Endometrium (tissue), 2 donors: Measurements from ENCODE around the gene LACTB.
"Not testable (repeated sequence)": the region's sequence is repeated elsewhere in the genome, so short reads cannot be mapped to it uniquely, and the experiment has no call there.

ENCODE experiments used
- FAIRE-seq: peaks from 2 replicates; lab custom pipeline; 2012; peaks lifted over from hg19 to GRCh38; lab: Jason Lieb, UNC
- donor health status: control.
- donor health status: control.

Gene LACTB

GRCh38 chr15:63089260-63090043 lies 32.2 kb upstream of the LACTB start:
- no peak for FAIRE-seq

GRCh38 chr15:63090472-63090871 lies 31.2 kb upstream of the LACTB start:
- no peak for FAIRE-seq

DNA sequence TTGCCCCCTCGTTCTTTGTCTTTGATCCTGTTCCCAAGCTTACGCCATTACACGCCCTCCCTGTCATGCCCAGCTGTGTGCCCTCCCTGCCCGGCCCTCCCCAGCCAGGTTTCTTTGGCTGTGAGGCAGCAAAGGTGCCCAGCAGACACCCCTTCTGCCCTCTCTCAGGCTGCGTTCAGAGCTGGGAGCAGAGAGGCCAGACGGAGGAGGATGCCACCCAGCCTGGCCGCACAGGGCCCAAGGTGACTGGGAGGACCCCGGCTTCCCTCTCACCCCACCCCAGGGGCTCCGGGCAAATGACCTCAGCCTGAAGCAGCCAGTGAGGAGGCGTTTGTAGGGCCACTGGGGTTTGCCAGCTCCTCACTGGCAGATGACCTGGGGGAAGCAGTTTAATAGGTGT lies 30.8 kb upstream of the LACTB start:
- FAIRE-seq, result no peak

DNA sequence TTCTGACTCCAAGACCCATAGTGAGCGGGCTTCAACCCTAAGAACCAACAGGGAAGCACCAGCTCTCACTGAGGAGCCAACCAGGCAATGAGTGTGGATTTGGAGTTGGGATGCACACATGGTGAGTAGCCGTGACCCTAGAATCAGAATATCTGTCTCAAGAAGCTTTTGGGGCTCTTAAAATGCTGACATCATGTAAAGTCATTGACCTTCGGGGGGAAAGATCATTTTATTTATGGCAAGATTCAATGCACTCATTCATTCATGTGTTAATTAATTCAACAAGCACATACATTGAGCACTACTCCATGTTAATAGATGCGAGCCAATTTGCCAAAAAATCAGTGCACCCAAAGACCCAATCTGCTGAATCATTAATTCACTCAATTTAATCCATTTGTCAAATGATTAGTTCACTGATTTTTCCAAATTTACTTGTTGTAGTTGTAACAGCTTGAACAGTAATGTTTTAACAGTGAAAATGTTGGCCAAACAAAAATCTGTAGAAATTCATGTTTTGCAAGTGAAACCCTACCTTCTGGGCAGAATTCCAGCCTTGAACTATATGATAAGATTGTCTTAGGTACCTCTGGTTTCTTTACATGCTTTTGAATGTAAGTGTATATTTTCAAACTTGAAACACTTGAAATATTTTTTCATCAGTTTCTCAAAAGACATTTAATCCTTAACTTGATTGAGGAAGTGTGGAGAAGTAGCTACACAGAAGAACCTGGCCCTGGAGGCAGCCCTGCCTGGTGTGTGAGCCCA lies 29.8 kb upstream of the LACTB start:
- no peak for FAIRE-seq

- FAIRE-seq, result no peak
Measured at GRCh38 chr15:63093486-63094205, 28.0 kb upstream of the LACTB start.

DNA sequence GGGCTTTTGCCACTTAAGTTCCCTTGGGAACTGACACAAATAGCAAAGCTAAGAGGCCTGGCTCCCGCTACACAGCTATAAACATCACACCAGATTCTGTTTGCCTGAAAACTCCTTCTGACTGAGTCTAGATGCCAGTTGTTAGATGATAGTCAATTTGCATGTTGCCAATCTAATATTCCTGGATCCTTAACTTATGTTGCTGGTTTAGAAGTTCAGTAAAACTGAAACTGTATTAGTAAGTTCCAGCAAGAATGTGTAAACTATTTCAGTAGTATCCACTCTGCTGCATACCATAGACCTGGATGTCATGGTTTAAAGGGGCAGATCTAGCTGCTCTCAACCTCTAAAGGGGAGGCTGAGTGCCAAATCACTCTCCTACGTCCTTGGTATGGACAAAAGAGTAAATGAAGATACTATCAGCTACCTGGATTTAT lies 27.1 kb upstream of the LACTB start:
- no peak for FAIRE-seq

- no peak for FAIRE-seq
Measured at GRCh38 chr15:63096178-63096577, 25.5 kb upstream of the LACTB start.

GRCh38 chr15:63098901-63099300 lies 22.8 kb upstream of the LACTB start:
- FAIRE-seq, result not testable (repeated sequence)

DNA sequence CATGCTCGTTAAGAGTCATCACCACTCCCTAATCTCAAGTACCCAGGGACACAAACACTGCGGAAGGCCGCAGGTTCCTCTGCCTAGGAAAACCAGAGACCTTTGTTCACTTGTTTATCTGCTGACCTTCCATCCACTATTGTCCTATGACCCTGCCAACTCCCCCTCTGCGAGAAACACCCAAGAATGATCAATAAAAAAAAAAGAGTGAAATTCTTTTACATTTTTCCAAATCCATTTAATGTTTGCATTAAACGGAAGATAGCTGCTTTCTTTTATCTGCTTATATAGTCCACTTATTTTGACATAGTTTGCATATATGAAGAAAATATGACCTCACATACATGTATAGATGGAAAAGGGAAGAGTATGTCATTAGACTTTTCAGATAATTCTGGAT lies 22.1 kb upstream of the LACTB start:
- FAIRE-seq, result not testable (repeated sequence)

- FAIRE-seq, result no peak
Measured at GRCh38 chr15:63103416-63103815, 18.2 kb upstream of the LACTB start.

GRCh38 chr15:63104727-63105126 lies 16.9 kb upstream of the LACTB start:
- FAIRE-seq, result no peak

GRCh38 chr15:63105354-63105753 lies 16.3 kb upstream of the LACTB start:
- not testable (repeated sequence) for FAIRE-seq

DNA sequence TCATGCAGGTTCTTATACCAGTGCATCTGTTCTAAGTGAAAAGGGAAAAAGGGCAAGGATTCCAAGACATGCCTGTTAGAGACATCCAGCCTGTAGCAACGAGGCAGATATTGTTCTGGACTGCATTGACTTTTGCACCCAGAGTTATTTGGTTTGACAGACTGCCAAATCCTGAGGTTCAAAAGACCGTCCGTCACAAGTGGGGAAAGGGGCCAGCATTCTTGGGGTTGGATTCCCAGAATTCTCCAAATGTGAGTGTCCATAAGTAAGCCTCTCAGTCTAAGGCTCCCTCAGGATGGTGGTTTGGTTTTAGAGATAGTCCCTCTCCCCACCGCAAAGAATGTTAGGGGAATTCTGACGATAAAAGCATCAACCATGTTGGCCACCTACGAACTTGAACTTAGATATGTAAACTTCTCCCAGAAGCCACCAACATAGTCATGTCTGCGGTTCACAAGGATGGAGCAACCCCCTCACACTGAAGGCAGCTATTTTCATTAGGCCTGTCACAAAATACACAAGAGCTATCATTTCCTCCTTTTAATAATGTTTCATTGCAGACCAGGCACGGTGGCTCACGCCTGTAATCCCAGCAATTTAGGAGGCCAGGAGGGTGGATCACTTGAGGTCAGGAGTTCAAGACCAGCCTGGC lies 13.6 kb upstream of the LACTB start:
- no peak for FAIRE-seq

DNA sequence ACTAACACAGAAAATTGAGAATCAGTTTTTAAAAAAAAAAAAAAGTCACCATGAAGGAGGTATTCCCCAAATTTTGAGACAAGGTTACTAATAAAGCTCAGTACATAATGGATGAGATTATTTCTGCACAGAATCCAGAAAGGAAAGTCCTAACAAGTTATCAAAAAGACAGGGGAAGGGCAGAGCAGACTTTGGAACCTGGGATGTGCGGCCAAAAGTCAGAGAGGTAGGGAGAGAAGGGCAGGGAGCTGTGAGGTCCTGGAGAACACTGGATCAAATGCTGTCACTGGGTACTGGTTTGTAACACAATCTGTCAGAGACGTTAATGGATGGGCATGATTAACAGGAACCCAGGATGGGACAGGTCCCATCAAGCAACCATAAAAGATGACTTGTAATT lies 12.2 kb upstream of the LACTB start:
- FAIRE-seq, result no peak

- FAIRE-seq, result no peak
Measured at GRCh38 chr15:63109920-63110319, 11.7 kb upstream of the LACTB start.

- FAIRE-seq, result no peak
Measured at GRCh38 chr15:63110428-63111026, 11.1 kb upstream of the LACTB start.

DNA sequence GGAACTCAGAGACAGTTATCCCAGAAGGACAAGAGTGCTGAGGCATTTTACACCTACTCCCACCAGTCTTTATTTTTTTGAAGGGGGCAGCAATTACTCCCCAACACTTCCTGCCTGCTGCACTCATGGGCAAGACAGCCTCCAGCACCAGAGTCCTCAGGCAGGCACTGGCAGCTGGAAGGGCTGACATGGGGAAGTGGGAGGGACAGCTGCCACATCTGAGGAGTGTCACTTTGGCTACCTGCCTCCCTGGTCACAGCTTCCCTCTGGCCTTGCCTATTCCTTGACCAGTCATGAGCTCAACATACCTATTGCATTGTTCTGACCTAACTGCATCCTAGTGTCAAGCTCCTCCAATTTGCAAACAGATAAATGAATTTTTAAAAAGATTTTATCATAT lies 10.2 kb upstream of the LACTB start:
- FAIRE-seq, result no peak

DNA sequence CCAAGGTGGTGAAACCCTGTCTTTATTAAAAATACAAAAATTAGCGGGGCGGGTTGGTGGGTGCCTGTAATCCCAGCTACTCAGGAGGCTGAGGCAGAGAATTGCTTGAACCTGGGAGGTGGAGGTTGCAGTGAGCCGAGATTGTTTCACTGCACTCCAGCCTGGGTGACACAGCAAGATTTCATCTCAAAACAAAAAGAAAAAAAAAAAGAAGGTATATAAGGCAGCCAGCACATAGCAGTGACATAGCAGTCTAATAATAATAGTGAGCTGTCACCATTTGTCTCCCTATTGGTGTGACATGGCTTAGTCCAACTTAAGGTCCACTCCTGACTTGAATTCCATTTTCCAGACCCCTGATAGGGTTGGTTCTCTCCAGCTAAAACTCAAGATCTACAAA lies 8.8 kb upstream of the LACTB start:
- FAIRE-seq, result no peak

- no peak for FAIRE-seq
Measured at GRCh38 chr15:63114465-63114864, 7.2 kb upstream of the LACTB start.

DNA sequence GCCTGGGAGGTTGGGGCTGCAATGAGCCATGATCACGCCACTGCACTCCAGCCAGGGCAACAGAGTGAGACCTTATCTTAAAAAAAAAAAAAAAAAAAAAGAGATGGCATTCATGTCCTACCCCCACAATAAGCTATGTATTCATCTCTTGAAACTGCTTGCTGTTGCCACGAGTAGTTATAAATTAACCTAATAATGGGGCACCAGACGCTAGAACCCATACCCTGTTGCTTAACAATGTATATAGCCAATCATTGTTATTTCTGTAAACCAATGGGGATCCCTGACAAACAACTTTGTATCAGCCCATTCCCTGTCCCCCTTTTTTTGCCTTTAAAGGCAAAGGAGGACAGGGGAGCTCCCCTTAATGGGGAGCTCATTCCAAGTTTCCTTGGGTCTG lies 2.8 kb upstream of the LACTB start:
- FAIRE-seq, result no peak

GRCh38 chr15:63122002-63122875 lies 578 bp downstream of the LACTB start:
- FAIRE-seq, result no peak
